Stimulated activated CD4-positive, alpha-beta T cell treated with anti-CD3 and anti-CD28 coated beads, Interleukin-15, amount 100 ng/mL, for 24 hours (primary cell): ENCODE measurements around the gene METTL18.

Experiments
- DNase-seq: peaks from one replicate; pipeline ENCODE4 v3.0.0-alpha.2; 2020

METTL18 gene

DNA sequence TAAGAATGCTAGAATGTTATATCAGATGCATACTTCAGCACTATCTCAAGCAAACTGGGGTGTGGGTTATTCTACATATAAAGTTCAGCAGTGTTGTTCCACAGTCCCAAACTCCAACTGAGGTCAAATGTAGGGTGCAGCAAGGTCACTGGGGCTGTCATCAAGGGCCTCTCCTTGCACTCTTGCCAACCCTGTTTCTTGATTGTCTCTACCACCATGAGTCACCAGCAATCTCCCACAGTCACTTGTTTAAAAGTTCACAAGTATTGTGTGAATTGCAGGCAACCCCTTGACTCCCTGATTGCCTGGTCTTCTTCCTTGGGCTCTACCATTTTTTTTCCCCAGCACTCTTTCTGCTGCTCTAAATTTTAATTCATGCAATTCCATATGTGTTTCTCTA lies 10.6 kb downstream of the METTL18 start:
- DNase-seq = no peak

DNA sequence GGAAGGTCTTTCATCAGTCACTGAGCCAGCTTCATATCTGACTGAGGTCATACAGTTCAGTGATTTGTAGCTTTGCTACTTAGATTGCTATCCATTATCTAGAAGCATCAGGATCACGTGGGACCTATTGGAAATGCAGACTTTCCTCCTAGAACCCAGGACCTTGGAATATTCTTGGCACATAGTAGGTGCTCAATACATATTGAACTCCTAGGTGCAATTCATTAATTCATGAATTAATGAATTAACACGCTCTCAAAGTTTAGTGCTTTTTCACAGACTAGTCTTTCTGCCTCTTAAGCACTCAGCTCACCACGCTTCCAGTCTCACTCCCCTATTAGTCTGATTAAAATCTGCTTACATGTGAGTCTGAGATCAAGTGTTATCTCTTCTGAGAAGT lies 12.1 kb downstream of the METTL18 start:
- DNase-seq = no peak

DNA sequence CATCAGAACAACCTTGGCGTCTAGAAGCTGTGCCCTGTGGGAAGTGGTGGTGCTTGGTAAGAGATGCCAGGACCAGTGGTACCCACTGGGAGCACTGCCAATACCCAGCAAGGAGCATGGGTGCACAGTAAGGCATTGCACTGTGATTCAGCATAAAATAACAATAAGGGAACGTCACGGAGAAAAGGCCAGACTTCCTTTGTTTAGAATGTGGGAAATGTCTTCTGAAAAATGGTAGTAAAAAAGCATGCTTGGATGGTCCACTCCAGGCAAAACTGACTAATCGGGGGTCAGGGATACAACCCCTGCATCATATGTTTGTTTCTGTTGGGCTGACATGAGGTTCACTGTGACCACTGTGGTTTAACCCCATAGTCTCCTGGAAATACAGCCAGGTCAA lies 14.7 kb downstream of the METTL18 start:
- DNase-seq = no peak

DNA sequence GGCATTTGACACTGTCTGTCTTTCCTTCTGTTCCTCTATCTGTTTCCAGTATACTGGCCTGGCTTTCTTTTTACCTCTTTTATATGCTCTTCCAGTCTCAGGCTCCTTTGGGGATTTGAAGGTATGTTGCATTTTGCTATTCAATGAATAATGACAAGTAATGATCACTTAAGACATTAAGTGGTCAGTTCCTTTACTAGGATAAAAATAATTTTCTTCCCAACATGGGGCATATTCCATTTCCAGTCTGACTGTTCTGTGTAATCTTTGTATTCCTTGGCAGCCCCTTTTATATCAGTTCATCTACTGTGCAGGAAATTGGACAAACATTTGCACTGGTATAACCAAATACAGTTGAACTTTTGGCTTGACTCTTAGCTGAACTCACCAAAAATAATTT lies 15.6 kb downstream of the METTL18 start:
- no peak for DNase-seq

DNA sequence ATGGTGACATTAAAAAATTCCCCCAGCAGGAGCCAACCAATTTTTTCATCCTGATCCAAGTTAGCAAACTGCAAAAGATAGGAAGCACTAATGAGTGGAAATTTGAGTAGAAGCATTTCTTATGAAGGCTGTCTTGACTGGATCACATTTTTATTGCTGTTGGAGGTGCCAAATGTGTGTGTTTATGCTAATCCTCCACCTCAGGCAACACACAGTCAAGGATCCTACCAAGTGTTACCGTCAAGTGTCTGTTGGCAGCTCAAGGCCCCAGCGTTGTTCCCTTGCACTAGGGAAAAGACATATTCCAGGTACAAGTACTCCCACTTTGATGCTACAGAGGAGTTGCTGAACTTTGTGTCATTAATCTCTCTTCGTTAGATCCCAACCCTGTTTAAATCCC lies 18.3 kb downstream of the METTL18 start:
- no peak for DNase-seq

DNA sequence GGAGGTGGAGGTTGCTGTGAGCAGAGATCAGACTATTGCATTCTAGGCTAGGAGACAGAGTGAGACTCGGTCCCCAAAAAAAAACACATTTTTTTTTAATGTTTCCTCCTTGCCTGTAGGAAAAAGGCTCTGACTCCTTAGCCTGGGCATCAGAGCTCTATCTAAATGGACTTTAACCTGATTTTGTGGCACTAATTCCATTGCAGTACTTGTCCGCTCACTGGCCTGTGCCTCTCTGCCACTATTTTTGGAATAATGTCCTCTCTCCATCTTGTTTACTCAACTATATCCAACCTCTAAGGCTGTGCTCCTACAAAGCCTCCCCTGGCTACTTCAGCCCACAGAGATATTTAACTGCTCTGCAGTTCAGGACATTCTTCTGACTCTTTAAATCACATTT lies 26.5 kb downstream of the METTL18 start:
- no peak for DNase-seq

DNA sequence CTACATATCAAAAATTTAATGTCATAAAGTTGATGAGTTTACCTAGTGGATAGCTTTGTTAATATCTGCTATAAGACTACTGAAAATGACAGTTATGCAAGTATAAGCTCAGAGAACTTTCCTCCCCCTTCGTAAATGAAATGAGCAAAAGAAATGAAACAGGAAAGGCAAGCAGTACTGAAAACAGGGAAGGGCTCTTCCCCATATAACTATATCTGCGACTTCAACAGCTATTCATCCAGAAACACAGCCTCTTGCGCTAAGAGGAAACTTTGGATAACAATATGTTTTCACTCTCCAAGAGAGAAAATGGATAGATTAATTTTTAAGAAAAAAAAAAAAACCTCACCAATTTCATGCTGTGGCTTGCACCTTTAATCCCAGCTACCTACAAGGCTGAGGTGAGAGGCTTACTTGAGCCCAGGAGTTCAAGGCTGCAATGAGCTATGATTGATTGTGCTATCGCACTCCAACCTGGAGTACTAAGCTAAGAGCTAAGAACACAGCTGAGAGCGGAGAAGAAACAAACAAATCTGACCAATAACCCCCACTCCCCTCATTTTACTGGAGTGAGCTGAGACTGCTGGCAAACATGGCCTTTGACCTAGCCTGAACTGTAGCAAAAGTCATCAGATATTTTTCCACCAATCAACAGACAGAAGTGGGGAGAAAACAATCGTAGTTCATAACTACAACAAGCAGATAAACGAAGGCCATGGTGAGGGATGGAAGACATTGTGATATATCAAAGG lies 29.0 kb downstream of the METTL18 start:
- no peak for DNase-seq

DNA sequence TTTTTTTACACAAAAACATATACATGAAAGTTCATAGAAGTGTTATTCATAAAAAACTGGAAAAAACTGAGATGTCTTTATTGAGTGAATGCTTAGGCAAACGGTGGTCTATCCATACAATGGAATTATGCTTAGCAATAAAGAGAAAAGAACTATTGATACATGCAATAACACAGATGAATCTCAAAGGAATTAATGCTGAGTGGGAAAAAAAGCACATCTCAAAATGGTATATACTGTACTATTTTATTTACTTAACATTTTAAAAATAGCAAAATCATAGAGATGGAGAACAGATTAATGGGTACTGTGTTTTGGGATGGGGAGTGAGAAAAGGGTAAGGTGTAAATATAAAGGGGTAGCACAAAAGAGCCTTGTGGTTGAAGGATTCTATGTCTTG lies 29.8 kb downstream of the METTL18 start:
- no peak for DNase-seq

DNA sequence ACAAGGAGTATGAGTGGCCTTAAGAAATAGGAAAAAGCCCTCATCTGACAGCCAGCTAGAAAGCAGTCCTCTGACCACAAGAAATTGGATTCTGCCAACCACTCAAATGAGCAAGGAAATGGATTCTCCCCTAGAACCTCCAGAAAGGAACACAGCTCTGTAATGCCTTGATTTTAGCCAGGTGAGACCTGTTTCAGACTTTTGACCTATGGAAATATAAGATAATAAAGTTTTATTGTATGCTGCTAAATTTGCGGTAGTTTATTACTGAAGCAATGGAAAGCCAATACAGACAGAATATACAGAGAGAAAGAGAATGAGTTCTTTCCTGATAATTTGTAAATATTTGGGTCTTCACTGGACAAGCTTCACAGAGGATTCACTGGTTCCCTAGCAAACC lies 32.0 kb downstream of the METTL18 start:
- DNase-seq = no peak

DNA sequence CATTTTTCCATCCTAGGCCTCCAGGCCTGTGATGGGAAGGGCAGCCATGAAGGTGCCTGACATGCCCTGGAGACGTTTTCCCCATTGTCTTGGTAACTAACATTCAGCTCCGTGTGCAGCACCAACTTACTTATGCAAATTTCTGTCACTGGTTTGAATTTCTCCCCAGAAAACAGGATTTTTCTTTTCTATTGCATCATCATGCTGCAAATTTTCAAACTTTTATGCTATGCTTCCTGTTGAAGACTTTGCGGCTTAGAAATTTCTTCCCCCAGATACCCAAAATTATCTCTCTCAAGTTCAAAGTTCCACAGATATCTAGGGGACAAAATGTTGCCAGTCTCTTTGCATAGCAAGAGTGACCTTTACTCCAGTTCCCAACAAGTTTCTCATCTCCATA lies 35.7 kb downstream of the METTL18 start:
- DNase-seq = no peak

DNA sequence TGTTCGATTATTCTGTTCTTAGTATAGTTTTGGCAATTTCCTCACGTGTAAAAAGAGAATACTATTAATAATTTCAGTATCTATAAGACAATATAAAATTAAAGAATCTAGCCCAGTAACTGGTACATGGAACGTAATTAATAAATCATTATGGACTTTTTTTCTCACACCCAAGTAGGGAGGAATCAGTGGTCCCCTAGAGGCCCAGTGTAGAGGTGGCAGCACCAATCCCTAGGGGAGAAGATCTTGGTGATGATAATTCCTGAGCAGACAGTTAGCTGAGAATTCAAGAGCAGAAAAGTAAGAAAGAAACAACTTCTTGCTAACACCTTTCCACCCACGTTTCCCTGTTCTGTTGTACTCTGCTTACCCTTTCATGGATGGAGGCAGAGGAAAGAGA lies 41.2 kb downstream of the METTL18 start:
- no peak for DNase-seq

DNA sequence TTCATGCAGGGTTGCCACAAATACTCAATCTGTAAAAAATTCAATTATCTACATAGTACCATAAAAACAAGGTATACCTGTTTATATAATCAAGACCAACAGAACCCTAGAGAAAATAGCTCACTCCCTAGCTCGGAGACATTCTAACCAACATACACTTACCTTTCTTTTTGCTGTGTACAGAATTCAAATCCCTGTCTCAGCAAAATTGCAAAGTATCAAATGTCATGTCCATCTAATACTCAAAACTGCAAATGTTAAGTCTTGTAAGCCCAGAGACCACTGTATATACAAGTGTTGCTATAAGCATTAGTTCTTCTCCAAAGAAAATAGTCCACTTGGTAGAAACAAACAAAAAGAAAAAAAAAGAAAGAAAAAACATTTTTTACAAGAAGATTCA lies 44.7 kb downstream of the METTL18 start:
- DNase-seq = no peak

DNA sequence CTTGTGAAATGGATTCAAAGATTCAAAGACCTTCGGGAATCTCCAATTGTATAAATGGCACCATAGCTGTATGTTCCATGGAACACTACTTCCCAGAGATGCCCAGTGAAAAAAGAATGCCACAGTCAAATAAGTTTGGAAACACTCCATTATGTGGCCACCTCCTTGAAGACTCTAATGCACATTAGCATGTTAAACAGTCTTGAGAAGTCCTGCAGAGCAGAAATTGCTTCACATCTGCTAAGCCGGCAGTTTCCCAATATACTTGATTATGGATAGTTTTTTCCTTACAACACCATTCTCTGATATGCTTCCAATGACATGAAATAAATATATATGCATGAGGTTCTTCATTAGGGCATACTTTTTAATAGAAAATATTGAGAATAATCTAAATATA lies 48.2 kb downstream of the METTL18 start:
- no peak for DNase-seq

DNA sequence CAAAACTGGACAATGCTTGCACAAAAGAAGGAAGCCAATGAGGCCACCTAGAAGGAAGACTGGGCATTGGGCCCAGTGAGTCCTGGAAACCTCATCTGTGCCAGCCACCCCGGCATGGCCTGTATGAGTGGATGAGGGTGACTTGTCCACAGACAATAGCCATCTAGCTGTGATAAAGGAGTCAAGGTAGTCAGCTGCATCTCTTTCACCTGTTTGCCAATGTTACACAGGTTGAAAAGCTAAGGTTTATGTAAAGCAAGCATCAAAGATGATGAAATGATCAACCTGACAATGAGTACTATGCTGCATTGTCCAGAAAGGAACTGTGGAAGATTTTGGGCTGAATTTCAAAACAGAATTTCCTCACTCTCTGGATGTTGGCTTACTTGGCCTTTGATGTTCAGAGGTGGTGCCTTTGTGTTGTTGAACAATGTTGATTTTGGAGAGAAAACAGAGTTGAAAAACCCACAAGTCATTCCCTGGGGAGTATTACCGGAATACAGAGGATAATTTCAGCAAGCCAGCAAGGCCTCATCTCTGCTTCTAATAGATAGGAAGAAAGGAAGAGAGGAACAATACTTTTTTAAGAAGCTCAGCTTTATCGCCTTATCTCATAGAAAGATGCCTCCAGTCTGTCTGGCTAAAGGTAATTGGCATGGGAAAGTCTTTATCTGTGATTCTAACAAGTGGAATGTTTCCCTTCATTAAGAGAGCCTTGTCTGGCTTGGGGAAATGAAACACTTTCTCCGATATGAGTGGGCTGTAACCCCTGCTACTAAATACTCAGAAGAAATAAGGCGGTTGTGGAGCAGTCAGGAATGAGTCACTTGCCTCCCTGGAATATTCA lies 49.5 kb downstream of the METTL18 start:
- no peak for DNase-seq
